OCI-LY7 (cell line): ENCODE data around the gene ATXN10.

Experiments
- CTCF ChIP-seq: fragments of 200-600 bp; sonication (generic); conservative IDR thresholded peaks from 2 replicates; pipeline ENCODE4 v1.5.1; 2014; ENCODE audit warnings: mild to moderate bottlenecking, antibody characterized with exemption, low read length, moderate library complexity, mixed read lengths
- EZH2phosphoT487 ChIP-seq: fragments of 200-600 bp; sonication (generic); IDR thresholded peaks from 2 replicates; pipeline ENCODE4 v1.6.1; 2018; ENCODE audit warnings: low read depth, borderline replicate concordance, mild to moderate bottlenecking, mixed run types, antibody characterized with exemption, low read length, moderate library complexity, mixed read lengths

DNA sequence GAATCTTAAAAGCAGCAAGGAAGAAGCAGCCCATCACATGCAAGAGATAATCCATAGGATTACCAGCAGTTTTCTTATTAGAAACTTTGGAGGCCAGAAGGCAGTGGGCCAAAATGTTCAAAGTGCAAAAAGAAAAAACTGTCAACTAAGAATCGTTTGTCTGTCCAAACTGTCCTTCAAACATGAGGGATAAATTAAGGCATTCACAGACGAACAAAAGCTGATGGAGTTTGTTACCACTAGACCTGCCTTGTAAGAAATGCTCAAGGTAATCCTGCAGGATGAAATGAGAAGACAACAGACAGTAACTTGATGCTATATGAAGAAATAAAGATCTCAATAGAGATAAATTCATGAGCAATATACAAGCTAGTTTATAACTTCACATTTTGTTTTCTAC is 154.9 kb downstream of the ATXN10 start:
- no peak for TF ChIP-seq EZH2phosphoT487
- no peak for TF ChIP-seq CTCF
